HUES64 (cell line): ENCODE measurements around the gene GNB5.
"Not testable (repeated sequence)": the region's sequence is repeated elsewhere in the genome, so short reads cannot be mapped to it uniquely, and the experiment has no call there.

ENCODE experiments used
- H3K27ac ChIP-seq: 2 replicates; pipeline ENCODE4 v1.7.0; 2013; ENCODE audit warnings: low read depth, low read length, inconsistent platforms
- H3K27me3 ChIP-seq: 2 replicates; pipeline ENCODE4 v1.6.1; 2013; ENCODE audit warnings: mild to moderate bottlenecking, low read length; ENCODE audit not compliant: insufficient read depth
- H3K36me3 ChIP-seq: 2 replicates; pipeline ENCODE4 v1.6.1; 2013; ENCODE audit warnings: mild to moderate bottlenecking, low read length; ENCODE audit not compliant: insufficient read depth
- H3K4me1 ChIP-seq: 2 replicates; pipeline ENCODE4 v1.6.1; 2013; ENCODE audit warnings: mild to moderate bottlenecking, low read length, moderate library complexity; ENCODE audit not compliant: insufficient read depth
- H3K4me3 ChIP-seq: 2 replicates; pipeline ENCODE4 v1.5.1; 2013; ENCODE audit warnings: mild to moderate bottlenecking, low read length, moderate library complexity
- H3K9ac ChIP-seq: 2 replicates; pipeline ENCODE4 v1.6.1; 2013; ENCODE audit warnings: mild to moderate bottlenecking, low read depth, low read length
- H3K9me3 ChIP-seq: 2 replicates; pipeline ENCODE4 v1.6.1; 2013; ENCODE audit warnings: low read depth, low read length; ENCODE audit not compliant: insufficient read depth
- WGBS: fragments of 150-250, 120-280 bp; methylation state at CpG from one replicate; pipeline ENCODE4 v1.1.7; 2013; ENCODE audit warnings: missing lambda C conversion rate; 5-methylcytosine and 5-hydroxymethylcytosine counted together

Gene GNB5

DNA sequence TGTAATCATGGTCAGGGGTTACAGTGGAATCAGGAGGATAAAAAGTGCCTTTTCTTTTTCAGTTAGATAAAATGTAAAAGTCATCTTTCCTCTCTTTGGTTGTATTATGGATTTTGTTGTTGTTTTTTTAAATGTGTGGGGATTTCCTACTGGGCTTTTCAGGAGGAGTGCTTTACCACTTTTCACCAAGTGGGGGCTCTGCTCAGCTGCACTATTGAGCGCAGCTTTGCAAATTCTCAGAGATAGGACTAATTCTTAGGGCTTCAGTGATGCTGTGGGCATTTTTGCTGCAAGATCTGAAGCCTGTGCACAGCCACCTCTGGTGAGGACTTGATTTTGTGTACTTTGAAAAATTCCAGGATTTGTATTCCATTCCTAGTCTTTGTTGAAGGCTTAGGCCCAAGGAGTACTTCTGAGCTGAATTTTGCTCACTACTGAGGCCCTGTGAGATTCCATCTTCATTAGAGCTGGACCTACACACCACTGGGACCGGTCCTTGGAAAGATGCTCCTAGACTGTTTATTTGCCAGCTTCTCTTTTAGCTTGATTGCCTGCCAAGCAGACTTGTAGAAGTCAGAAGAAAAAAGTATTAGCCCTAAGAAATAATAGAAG, 7.5 kb downstream of the GNB5 start:
- no peaks in the 10 kb centered on the region for H3K9me3 ChIP-seq
- H3K4me1 ChIP-seq = peaks cover 2% of the 10 kb centered on the region; the same call in 1 of the 2 replicates
- H3K9ac ChIP-seq = no peak overlapping the region
- no peak overlapping the region for H3K27ac ChIP-seq
- WGBS = 62% methylated on average over 2 of the region's 2 CpGs
- H3K4me3 ChIP-seq = no peak overlapping the region
- H3K36me3 ChIP-seq = no peaks in the 10 kb centered on the region
- peaks cover 24% of the 10 kb centered on the region for H3K27me3 ChIP-seq

DNA sequence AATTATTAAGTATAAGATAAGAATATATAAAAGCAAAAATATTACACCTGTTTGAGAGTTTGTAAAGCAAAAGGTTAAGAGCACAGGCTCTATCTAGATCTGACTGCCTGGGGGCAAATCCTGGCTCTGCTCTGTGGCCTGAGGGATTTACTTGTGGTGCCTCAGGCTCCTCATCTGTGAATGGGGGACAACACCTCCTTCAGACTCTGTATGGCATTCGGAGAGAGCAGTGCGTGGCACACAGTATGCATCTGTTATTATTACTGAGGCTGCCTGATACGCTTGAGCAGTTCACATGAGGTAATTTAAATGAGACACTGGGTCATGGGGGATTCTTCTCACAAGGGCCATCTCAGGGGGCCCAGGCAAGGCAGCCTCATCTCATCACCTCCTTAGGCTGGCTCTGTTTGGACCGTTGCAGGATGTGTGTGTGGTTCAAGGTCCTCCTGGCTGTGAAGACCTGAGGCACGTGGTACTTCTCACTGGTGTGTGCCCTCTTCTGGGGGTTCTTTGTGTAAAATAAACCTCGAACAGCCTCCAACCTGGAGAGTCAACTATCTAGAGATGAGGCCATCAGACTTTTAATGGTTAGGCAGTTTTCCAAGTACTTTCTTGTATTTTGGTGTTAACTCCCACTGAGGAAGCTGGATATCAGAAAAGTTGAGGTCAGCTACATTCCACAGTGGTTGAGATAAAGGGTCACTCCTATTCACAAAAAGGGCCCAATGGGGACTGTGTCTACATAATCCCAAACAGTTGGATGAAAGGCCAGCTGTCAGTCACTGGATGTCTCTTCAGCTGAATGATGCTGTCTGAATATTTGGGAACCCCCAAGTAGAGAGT, 9.0 kb downstream of the GNB5 start:
- Histone ChIP-seq H3K27ac (no peak overlapping the region), H3K9me3 (no peaks in the 10 kb centered on the region), H3K4me1 (peaks cover 8% of the 10 kb centered on the region; the same call in 1 of the 2 replicates), H3K9ac (no peak overlapping the region), H3K27me3 (peaks cover 29% of the 10 kb centered on the region), H3K36me3 (no peaks in the 10 kb centered on the region), H3K4me3 (no peak overlapping the region)
- 92% methylated on average over 6 of the region's 6 CpGs for WGBS

DNA sequence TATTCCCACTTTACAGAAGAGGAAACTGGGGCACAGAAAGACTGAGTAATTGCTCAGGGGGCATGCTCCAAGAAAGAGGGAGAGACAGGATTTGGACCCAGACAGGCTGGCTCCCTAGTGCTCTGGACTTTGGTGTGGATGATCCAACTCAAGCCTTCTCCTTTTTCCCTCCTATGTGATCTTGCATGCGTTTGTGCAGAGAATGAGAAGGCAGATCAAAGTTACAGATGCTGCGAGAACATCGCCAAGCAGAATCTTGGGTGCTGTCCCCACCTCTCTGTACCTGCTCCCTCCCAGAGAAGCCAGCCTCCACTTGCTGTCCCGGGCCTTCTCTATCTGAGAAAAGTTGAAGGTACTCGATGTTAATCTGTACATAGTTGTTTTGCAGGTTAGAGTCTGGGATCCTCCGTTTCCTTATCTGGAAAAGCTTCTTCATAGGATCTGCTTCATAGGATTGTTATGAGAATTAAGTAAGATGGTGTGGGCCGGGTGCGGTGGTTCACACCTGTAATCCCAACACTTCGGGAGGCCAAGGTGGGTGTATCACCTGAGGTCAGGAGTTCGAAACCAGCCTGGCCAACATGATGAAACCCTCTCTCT, 10.2 kb downstream of the GNB5 start:
- WGBS = 81% methylated on average over 10 of the region's 10 CpGs
- H3K36me3 ChIP-seq = no peaks in the 10 kb centered on the region
- H3K27ac ChIP-seq = no peak overlapping the region
- H3K9me3 ChIP-seq = no peaks in the 10 kb centered on the region
- peaks cover 29% of the 10 kb centered on the region for H3K27me3 ChIP-seq
- H3K9ac ChIP-seq = no peak overlapping the region
- peak overlapping the region; percentile 85 for H3K4me3 ChIP-seq
- peaks cover 8% of the 10 kb centered on the region; the same call in 1 of the 2 replicates for H3K4me1 ChIP-seq

DNA sequence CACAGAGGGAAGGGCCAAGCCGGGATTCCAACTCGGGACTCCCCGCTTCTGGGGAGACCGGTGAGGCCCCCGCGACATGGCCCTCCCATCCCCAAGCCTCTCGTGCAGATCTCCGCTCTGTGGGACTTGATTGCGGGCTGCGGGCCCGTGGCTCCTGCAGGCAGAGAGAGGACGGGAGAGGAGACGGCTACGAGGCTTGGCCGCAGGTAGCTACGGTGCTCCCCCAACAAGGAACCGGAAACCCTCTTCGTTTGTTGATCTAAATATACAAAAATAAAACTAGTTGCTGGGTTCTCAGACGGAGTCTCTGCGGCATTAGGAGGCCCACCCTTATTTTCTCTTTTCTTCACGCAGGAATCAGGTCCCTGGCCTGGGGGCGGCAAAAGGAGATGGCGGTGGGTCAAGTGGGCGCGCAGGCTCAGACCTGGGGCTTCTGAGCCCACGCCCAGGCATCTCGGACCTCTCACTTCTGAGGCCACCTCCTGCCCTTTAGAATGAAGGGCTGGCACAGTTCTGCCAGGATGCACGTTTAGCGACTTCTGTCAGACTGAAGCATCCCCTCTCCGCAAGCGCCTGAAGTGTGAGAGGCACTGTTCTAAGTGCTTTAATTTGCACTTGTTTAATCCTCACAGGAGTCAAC, 10.9 kb downstream of the GNB5 start:
- H3K36me3 ChIP-seq = no peaks in the 10 kb centered on the region
- no peaks in the 10 kb centered on the region for H3K9me3 ChIP-seq
- peaks cover 8% of the 10 kb centered on the region; the same call in 1 of the 2 replicates for H3K4me1 ChIP-seq
- 8% methylated on average over 31 of the region's 31 CpGs for WGBS
- peaks cover 29% of the 10 kb centered on the region for H3K27me3 ChIP-seq
- H3K4me3 ChIP-seq = peak overlapping the region; percentile 85
- H3K27ac ChIP-seq = no peak overlapping the region; the same call in 1 of the 2 replicates
- peak overlapping the region; percentile 82 for H3K9ac ChIP-seq

DNA sequence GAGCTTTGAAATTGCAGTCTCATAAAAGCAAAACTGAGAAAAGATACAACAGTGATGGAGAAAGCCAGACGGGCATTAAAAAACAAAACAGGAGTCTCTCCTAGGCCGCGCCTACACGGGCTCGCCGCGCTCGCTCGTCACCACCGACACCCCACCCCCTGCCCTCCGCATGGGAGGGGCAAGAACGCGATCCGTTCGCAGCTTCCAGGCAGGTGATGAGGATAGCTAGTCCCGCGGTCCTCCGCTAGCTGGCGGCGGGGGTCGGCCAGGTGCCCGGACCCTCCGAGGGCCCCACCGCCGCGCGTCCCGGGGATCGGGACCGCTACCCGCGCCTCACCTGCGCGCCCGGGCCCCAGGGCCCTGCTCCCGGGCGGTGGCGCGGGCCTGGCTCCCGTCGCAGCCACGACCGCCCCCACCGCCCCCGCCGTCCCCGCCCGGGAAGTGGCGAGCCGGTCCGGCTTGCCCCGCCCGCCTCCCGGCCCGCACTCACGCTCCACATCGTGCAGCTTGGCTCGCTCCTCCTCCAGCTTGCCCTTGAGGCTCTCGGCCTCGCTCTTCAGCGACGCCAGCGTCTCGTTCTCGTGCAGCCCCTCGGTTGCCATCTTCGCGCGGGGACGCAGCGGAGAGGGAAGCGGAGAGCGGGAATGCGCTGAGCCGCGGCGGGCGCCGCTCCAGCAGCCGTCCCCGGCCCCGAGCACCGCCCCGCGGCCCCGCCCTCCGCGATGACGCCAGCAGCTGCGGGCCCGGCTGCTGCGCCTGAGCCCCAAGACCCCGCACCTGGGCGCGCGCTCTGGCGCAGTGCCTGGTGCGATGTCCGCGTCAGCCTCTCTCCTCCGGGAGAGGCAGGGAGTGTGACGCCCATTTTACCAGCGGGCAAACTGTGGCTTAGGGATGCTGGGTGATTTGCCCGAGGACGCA, 11.7 kb downstream of the GNB5 start:
- H3K4me1 ChIP-seq = peaks cover 8% of the 10 kb centered on the region; the same call in 1 of the 2 replicates
- H3K27ac ChIP-seq = peak overlapping the region; percentile 75; the same call in 1 of the 2 replicates

DNA sequence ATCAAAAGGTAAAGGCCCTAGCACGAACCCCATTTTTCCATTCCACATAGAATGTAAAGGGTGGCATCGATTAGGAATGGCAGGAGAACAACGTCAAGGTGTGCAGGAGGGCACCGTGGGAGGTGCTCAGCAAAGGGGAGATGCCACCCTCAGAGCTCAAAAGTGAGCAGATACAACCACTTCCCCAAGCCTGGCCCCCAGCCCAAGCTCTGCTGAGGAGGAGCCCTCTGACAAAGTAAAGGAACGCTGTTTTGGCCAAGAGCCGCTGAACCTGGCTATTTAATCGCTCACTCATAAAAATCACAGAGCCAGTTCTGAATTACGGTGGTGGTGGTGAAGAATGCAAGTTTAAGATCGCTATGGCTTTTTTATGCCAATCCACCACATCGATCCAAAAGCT, 12.4 kb downstream of the GNB5 start:
- 29% methylated on average over 9 of the region's 10 CpGs for WGBS
- Histone ChIP-seq H3K9ac (peak overlapping the region; percentile 82), H3K27me3 (peaks cover 29% of the 10 kb centered on the region)

More for the DNA sequence above, 11.7 kb downstream of the GNB5 start:
- Histone ChIP-seq H3K4me3 (peak overlapping the region; percentile 85), H3K9ac (peak overlapping the region; percentile 82), H3K9me3 (no peaks in the 10 kb centered on the region), H3K36me3 (no peaks in the 10 kb centered on the region), H3K27me3 (peaks cover 29% of the 10 kb centered on the region)
- WGBS = under 1% methylated on average over 105 of the region's 105 CpGs

DNA sequence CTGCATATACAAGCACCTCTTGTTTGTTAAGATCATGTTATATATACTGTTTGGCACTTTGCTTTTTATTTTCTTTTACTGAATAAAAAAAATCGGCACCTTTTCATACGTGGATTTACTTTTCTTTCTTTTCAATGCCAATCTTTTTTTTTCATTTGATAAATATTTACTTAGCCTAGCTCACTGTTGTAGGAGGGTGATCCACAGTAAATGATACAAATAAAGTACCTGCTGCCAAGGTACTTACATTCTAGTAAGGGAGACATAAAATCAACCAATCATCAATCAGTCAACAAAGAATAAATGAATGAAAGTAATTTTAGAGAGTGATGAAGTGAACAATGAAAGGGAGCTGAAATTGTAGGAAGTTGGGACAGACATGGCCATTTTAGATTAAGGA, 18.3 kb downstream of the GNB5 start:
- Histone ChIP-seq H3K27me3 (no peaks in the 10 kb centered on the region), H3K4me3 (no peak overlapping the region), H3K9me3 (no peaks in the 10 kb centered on the region), H3K27ac (no peak overlapping the region), H3K36me3 (no peaks in the 10 kb centered on the region), H3K9ac (no peak overlapping the region), H3K4me1 (peaks cover 11% of the 10 kb centered on the region)
- no CpG with 5 or more reads among the region's 2 CpGs for WGBS

More for the DNA sequence above, 12.4 kb downstream of the GNB5 start:
- Histone ChIP-seq H3K27ac (no peak overlapping the region), H3K4me3 (peak overlapping the region; percentile 85), H3K36me3 (no peaks in the 10 kb centered on the region), H3K9me3 (no peaks in the 10 kb centered on the region), H3K4me1 (peaks cover 8% of the 10 kb centered on the region; the same call in 1 of the 2 replicates)

DNA sequence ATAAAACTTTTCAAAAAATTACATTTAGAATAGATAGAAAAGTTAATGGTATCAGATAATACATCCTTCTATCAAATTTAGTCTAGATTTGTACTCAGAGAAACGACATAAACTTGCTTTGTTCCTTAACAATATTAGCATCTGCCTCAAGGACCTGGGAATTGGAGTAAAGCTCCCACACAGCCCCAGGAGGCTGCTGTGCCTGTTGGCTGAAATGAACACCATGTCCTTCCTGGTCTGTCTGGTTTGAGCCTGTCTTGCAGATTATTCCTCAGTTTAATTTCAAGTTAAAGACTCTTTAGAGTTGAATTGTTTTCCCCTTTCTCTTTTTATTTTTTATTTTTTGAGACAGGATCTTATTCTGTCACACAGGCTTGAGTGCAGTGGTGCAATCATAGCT, 19.4 kb downstream of the GNB5 start:
- peaks cover 11% of the 10 kb centered on the region for H3K4me1 ChIP-seq
- H3K9me3 ChIP-seq = no peaks in the 10 kb centered on the region
- no peak overlapping the region for H3K9ac ChIP-seq
- no peak overlapping the region for H3K4me3 ChIP-seq
- H3K36me3 ChIP-seq = no peaks in the 10 kb centered on the region
- 15% methylated on average over 1 of the region's 1 CpG for WGBS
- H3K27me3 ChIP-seq = no peaks in the 10 kb centered on the region
- H3K27ac ChIP-seq = no peak overlapping the region

DNA sequence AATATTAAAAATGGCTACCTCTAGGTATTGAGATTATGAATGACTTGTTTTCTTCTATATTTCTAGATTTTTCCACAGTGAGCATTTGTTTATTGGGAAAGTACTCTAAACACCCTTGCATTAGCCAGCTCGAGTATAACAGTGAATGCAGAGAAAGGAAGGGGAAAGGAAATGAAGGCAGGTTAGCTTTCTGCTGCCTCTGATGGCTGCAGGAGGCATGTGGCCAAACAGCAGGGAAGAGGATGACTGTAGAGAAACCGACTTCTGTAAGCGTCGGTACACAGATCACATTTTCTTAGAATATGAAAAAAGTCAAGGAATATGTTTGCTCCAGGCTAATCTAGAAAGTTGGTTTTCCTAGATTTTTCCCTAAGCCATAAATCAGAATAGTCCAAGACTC, 19.8 kb downstream of the GNB5 start:
- Histone ChIP-seq H3K9ac (no peak overlapping the region), H3K27me3 (no peaks in the 10 kb centered on the region), H3K27ac (no peak overlapping the region), H3K9me3 (no peaks in the 10 kb centered on the region), H3K4me3 (no peak overlapping the region), H3K36me3 (no peaks in the 10 kb centered on the region), H3K4me1 (peaks cover 11% of the 10 kb centered on the region)
- WGBS = 54% methylated on average over 3 of the region's 4 CpGs

DNA sequence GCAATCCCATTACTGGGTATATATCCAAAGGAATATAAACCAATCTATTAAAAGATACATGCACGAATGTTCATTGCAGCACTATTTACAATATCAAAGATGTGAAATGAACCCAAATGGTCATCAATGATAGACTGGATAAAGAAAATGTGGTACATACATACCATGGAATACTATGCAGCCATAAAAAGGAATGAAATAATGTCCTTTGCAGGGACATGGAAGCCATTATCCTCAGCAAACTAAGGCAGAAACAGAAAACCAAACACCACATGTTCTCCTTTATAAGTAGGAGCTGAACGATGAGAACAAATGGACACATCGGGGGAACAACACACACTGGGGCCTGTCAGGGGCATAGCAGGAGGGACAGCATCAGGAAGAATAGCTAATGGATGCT, 21.0 kb downstream of the GNB5 start:
- 99% methylated on average over 3 of the region's 3 CpGs for WGBS
- H3K27ac ChIP-seq, H3K4me3 ChIP-seq, H3K36me3 ChIP-seq, H3K27me3 ChIP-seq, H3K9ac ChIP-seq, H3K9me3 ChIP-seq: not testable (repeated sequence)
- H3K4me1 ChIP-seq = peaks cover 11% of the 10 kb centered on the region
